ENCODE data around the gene LRMDA. TPM values are rescaled to one million over a fixed set of nuclear protein-coding genes. Genes with fewer than 3 reads are reported as not detected.

Gene LRMDA
- total and polyA plus RNA-seq, 10 of the 15 experiments (the other 5 are each of a cell fraction or from before 2014, with no cell fraction given): 0.07 to 0.54 (median 0.29) TPM; not detected in 4

- RAD21 ChIA-PET (ENCODE audit: unreplicated experiment): no interaction called here
- H3K4me2 ChIP-seq (ENCODE audit: control insufficient read depth, insufficient read depth): no peak overlapping the region
- TF ChIP-seq CHD2 (IDR thresholded peaks at IDR 0.05; ENCODE audit: borderline replicate concordance, low read depth, low read length) (no peak), HDAC6 (IDR thresholded peaks at IDR 0.05; ENCODE audit: unreplicated experiment) (no peak), SMARCA5 (IDR thresholded peaks at IDR 0.05) (no peak)
- FAIRE-seq (no peak), ATAC-seq (no peak), DNase-seq (ENCODE audit: low read depth, low spot score) (no peak)
- H2AFZ ChIP-seq (ENCODE audit: control insufficient read depth, low read depth, low read length): no peak overlapping the region
- no peaks in the 10 kb centered on the region for H4K20me1 ChIP-seq (ENCODE audit: control insufficient read depth, insufficient read depth)
- no peak overlapping the region for H3K9ac ChIP-seq (ENCODE audit: control insufficient read depth, insufficient read depth, low read length)
- SMC1A ChIA-PET (ENCODE audit: uncharacterized antibody, unreplicated experiment): interaction anchor here (1.1 to 1.5 kb wide), 3 partner anchors 22 to 630 kb away, joined by 3 read pairs; no protein-coding TSS in a partner anchor
- CTCF ChIA-PET: no interaction called here
- no peaks in the 10 kb centered on the region for H3K36me3 ChIP-seq (ENCODE audit: control insufficient read depth in 2 of 2, insufficient read depth in 2 of 2, low read length in 1 of 2)
- BruUV-seq (replicated peaks): no TSS peak
- POLR2A ChIA-PET: interaction anchor here (0.5 kb wide), 1 partner anchor 573 kb away, joined by 3 read pairs; no protein-coding TSS in a partner anchor
- H3K4me1 ChIP-seq (ENCODE audit: control insufficient read depth, insufficient read depth, low read length): no peaks in the 10 kb centered on the region
- in situ Hi-C loops (cut with MboI): no loop called here
- intact Hi-C loops (cut with micrococcal nuclease; ENCODE audit: unreplicated experiment): loop anchor here (10.0 kb wide), 2 partner anchors 238 to 898 kb away; no protein-coding TSS in a partner anchor
- H3K27ac ChIP-seq (ENCODE audit: control insufficient read depth, insufficient read depth): no peak overlapping the region
- H3K79me2 ChIP-seq (ENCODE audit: control insufficient read depth, insufficient read depth, low read length): no peaks in the 10 kb centered on the region
- no peaks in the 10 kb centered on the region; the same call in 2 of the 3 replicates for H3K9me3 ChIP-seq (replicated peaks; ENCODE audit: control insufficient read depth, insufficient read depth, low read length)
- 79% methylated on average over 23 of the region's 29 CpGs for WGBS (ENCODE audit: insufficient coverage, insufficient replicate concordance, low lambda C conversion rate, missing lambda C conversion rate)
- no peak overlapping the region for H3K4me3 ChIP-seq
- peaks cover 9% of the 10 kb centered on the region in 2 experiments for H3K27me3 ChIP-seq (replicated peaks in 1 of 2; ENCODE audit: control insufficient read depth in 2 of 2, insufficient read depth in 2 of 2, low read length in 1 of 2)
These were observed 24.8 kb upstream of the LRMDA start for GRCh38 chr10:75406462-75407223.

- DNase-seq (ENCODE audit: low read depth, low spot score) (no peak), ATAC-seq (no peak), FAIRE-seq (no peak)
- Histone ChIP-seq H3K4me1 (ENCODE audit: control insufficient read depth, insufficient read depth, low read length) (no peaks in the 10 kb centered on the region), H3K9ac (ENCODE audit: control insufficient read depth, insufficient read depth, low read length) (no peak overlapping the region), H4K20me1 (ENCODE audit: control insufficient read depth, insufficient read depth) (no peaks in the 10 kb centered on the region), H3K4me2 (ENCODE audit: control insufficient read depth, insufficient read depth) (no peak overlapping the region), H3K27me3 (replicated peaks in 1 of 2; ENCODE audit: control insufficient read depth in 2 of 2, insufficient read depth in 2 of 2, low read length in 1 of 2) (peaks cover 7 to 9% of the 10 kb centered on the region in 2 experiments; a peak in 3 of 4 replicates), H3K79me2 (ENCODE audit: control insufficient read depth, insufficient read depth, low read length) (no peaks in the 10 kb centered on the region), H2AFZ (ENCODE audit: control insufficient read depth, low read depth, low read length) (no peak overlapping the region), H3K27ac (ENCODE audit: control insufficient read depth, insufficient read depth) (no peak overlapping the region), H3K4me3 (no peak overlapping the region), H3K36me3 (ENCODE audit: control insufficient read depth in 2 of 2, insufficient read depth in 2 of 2, low read length in 1 of 2) (no peaks in the 10 kb centered on the region), H3K9me3 (replicated peaks; ENCODE audit: control insufficient read depth, insufficient read depth, low read length) (no peaks in the 10 kb centered on the region; the same call in 2 of the 3 replicates)
- SMC1A ChIA-PET (ENCODE audit: uncharacterized antibody, unreplicated experiment): interaction anchor here (0.9 to 1.5 kb wide), 3 partner anchors 21 to 244 kb away, joined by 3 to 4 read pairs (median 3); no protein-coding TSS in a partner anchor
- intact Hi-C loops (cut with micrococcal nuclease; ENCODE audit: unreplicated experiment) (loop anchor here (10.0 kb wide), 2 partner anchors 238 to 898 kb away; no protein-coding TSS in a partner anchor), in situ Hi-C loops (cut with MboI) (no loop called here)
- CTCF ChIA-PET: interaction anchor here (1.1 kb wide), 1 partner anchor 244 kb away, joined by 4 read pairs; no protein-coding TSS in a partner anchor
- no TSS peak for BruUV-seq (replicated peaks)
- POLR2A ChIA-PET: interaction anchor here (0.5 to 0.6 kb wide), 2 partner anchors 195 to 574 kb away, joined by 3 read pairs; no protein-coding TSS in a partner anchor
- WGBS (ENCODE audit: insufficient coverage, insufficient replicate concordance, low lambda C conversion rate, missing lambda C conversion rate): 29% methylated on average over 21 of the region's 37 CpGs
- RAD21 ChIA-PET (ENCODE audit: unreplicated experiment): no interaction called here
- TF ChIP-seq CREB1 (IDR thresholded peaks at IDR 0.05; ENCODE audit: low read depth) (no peak), CTCF (IDR thresholded peaks at IDR 0.05 in 2 of 3, conservative IDR thresholded peaks at IDR 0.05 in 1 of 3; ENCODE audit: control insufficient read depth in 2 of 3, extremely low read depth in 1 of 3, insufficient read depth in 1 of 3, low read depth in 3 of 3, low read length in 3 of 3) (no peak), SPI1 (IDR thresholded peaks at IDR 0.05; ENCODE audit: borderline replicate concordance, insufficient read depth, low read depth, low read length) (no peak), ZNF622 (IDR thresholded peaks at IDR 0.05) (no peak), SMC3 (IDR thresholded peaks at IDR 0.05; ENCODE audit: borderline replicate concordance, low read length) (no peak), BRCA1 (IDR thresholded peaks at IDR 0.05; ENCODE audit: low read depth, low read length) (no peak), PAX8 (IDR thresholded peaks at IDR 0.05) (no peak), RELB (IDR thresholded peaks at IDR 0.05; ENCODE audit: low read depth) (no peak), PML (IDR thresholded peaks at IDR 0.05; ENCODE audit: low read length) (no peak)
These were observed 24.2 kb upstream of the LRMDA start for GRCh38 chr10:75407224-75407712.

Measured in GM12878 (cell line).